ENCODE results near the gene RGS7BP.

- TF ChIP-seq GATA2 (IDR thresholded peaks at IDR 0.05; ENCODE audit: low read depth, low read length) (no peak), GATA3 (IDR thresholded peaks at IDR 0.05; ENCODE audit: low read depth, low read length) (no peak)
Measured at GRCh38 chr5:64514612-64515011, 8.8 kb downstream of the RGS7BP start.

Data from SH-SY5Y (cell line).